Stimulated activated naive CD8-positive, alpha-beta T cell treated with anti-CD3 and anti-CD28 coated beads, Interleukin-15, Interleukin-2, amounts not matched to agents 100 U/mL and 50 U/mL, for 24 hours (primary cell): ENCODE data around the gene AMIGO1.
"Not testable (repeated sequence)": the region's sequence is repeated elsewhere in the genome, so short reads cannot be mapped to it uniquely, and the experiment has no call there.

Experiments used
- ATAC-seq: fragments of 150-1000 bp; cut with Tn5 transposase; one replicate; pipeline ENCODE4 v1.10.0; 2021
- DNase-seq: peaks from one replicate; pipeline ENCODE4 v3.0.0; 2021

The AMIGO1 gene

GRCh38 chr1:109483672-109484518 is 25.6 kb downstream of the AMIGO1 start, which contains the start of gene ATXN7L2:
TSS of gene ATXN7L2 (plus strand) at chr1:109483905. CDS start at chr1:109483954, 49 bp downstream.
- DNase-seq (peak; percentile 91), ATAC-seq (peak; percentile 76)

- peak; percentile 43 for DNase-seq
- peak; percentile 37 for ATAC-seq
Observed at GRCh38 chr1:109482791-109483671, 26.5 kb downstream of the AMIGO1 start.

- ATAC-seq (no peak), DNase-seq (no peak)
Observed at GRCh38 chr1:109482242-109482641, 27.3 kb downstream of the AMIGO1 start.

- DNase-seq (no peak), ATAC-seq (no peak)
Observed at GRCh38 chr1:109481646-109482045, 27.9 kb downstream of the AMIGO1 start.

- ATAC-seq (no peak), DNase-seq (no peak)
Observed at GRCh38 chr1:109479901-109480300, 29.6 kb downstream of the AMIGO1 start.

GRCh38 chr1:109479311-109479710 is 30.2 kb downstream of the AMIGO1 start:
- ATAC-seq, result no peak

GRCh38 chr1:109478806-109479205 is 30.7 kb downstream of the AMIGO1 start:
- ATAC-seq (no peak), DNase-seq (no peak)

More at GRCh38 chr1:109479311-109479710, 30.2 kb downstream of the AMIGO1 start:
- DNase-seq, result no peak

- ATAC-seq, result no peak
- no peak for DNase-seq
Observed at GRCh38 chr1:109477821-109478220, 31.7 kb downstream of the AMIGO1 start.

- DNase-seq (no peak), ATAC-seq (no peak)
Observed at GRCh38 chr1:109476825-109477224, 32.7 kb downstream of the AMIGO1 start.

GRCh38 chr1:109475261-109475660 is 34.3 kb downstream of the AMIGO1 start:
- DNase-seq, result no peak
- ATAC-seq, result no peak

- DNase-seq (no peak), ATAC-seq (no peak)
Observed at GRCh38 chr1:109474697-109475096, 34.8 kb downstream of the AMIGO1 start.

GRCh38 chr1:109473284-109474057 is 36.1 kb downstream of the AMIGO1 start:
- not testable (repeated sequence) for ATAC-seq, DNase-seq

- no peak for ATAC-seq
- DNase-seq, result no peak
Observed at GRCh38 chr1:109472779-109473178, 36.7 kb downstream of the AMIGO1 start.

GRCh38 chr1:109470245-109470644 is 39.3 kb downstream of the AMIGO1 start:
- DNase-seq (no peak), ATAC-seq (no peak)

GRCh38 chr1:109468903-109469302 is 40.6 kb downstream of the AMIGO1 start:
- no peak for DNase-seq
- ATAC-seq, result no peak

GRCh38 chr1:109468061-109468460 is 41.5 kb downstream of the AMIGO1 start:
- ATAC-seq (no peak), DNase-seq (no peak)

- no peak for ATAC-seq
Observed at GRCh38 chr1:109467301-109467777, 42.2 kb downstream of the AMIGO1 start.

GRCh38 chr1:109466452-109467300 is 42.9 kb downstream of the AMIGO1 start, which contains the start of gene SYPL2:
TSS of gene SYPL2 (plus strand) at chr1:109466546. CDS start at chr1:109466844, 298 bp downstream.
- peak; percentile 43 for ATAC-seq
- peak; percentile 29 for DNase-seq

More at GRCh38 chr1:109467301-109467777, 42.2 kb downstream of the AMIGO1 start:
- no peak for DNase-seq

GRCh38 chr1:109466125-109466451 is 43.4 kb downstream of the AMIGO1 start:
- ATAC-seq (no peak), DNase-seq (no peak)

GRCh38 chr1:109457819-109458218 is 51.7 kb downstream of the AMIGO1 start:
- DNase-seq (no peak), ATAC-seq (no peak)
